ENCODE measurements around the gene ABCA9.

Gene ABCA9

GRCh38 chr17:68972119-68972704 lies 88.5 kb downstream of the ABCA9 start:
- Histone ChIP-seq H2AFZ (ENCODE audit: low read depth, low read length) (no peak overlapping the region), H3K9me3 (ENCODE audit: insufficient read depth, low read length, severe bottlenecking) (no peaks in the 10 kb centered on the region), H3K27me3 (ENCODE audit: insufficient read depth, low read length, poor library complexity) (no peaks in the 10 kb centered on the region), H3K4me1 (ENCODE audit: insufficient read depth, low read length) (no peaks in the 10 kb centered on the region), H3K9ac (ENCODE audit: low read depth, low read length) (no peak overlapping the region), H3K4me2 (ENCODE audit: insufficient read depth, low read length) (no peak overlapping the region), H3K36me3 (ENCODE audit: insufficient read depth, low read length) (no peaks in the 10 kb centered on the region), H3K27ac (ENCODE audit: low read length) (no peak overlapping the region), H3K4me3 (ENCODE audit: low read depth in 1 of 2, low read length in 2 of 2) (no peak overlapping the region), H4K20me1 (ENCODE audit: insufficient read depth, low read length) (no peaks in the 10 kb centered on the region), H3K79me2 (ENCODE audit: insufficient read depth, low read length) (no peaks in the 10 kb centered on the region)
- TF ChIP-seq CTCF (IDR thresholded peaks at IDR 0.05; ENCODE audit: borderline replicate concordance, extremely low read depth, low read length, poor library complexity, severe bottlenecking) (peak; percentile 58), EZH2 (IDR thresholded peaks at IDR 0.05; ENCODE audit: borderline replicate concordance, low read depth, low read length, severe bottlenecking) (no peak)
- DNase-seq (no peak), ATAC-seq (ENCODE audit: insufficient read depth, low read depth) (no peak)

- DNase-seq = no peak
- no peaks in the 10 kb centered on the region for H3K27me3 ChIP-seq (ENCODE audit: insufficient read depth, low read length, poor library complexity)
- H3K4me2 ChIP-seq (ENCODE audit: insufficient read depth, low read length) = no peak overlapping the region
- H3K36me3 ChIP-seq (ENCODE audit: insufficient read depth, low read length) = no peaks in the 10 kb centered on the region
- no peak overlapping the region for H3K27ac ChIP-seq (ENCODE audit: low read length)
- no peaks in the 10 kb centered on the region for H4K20me1 ChIP-seq (ENCODE audit: insufficient read depth, low read length)
- no peak overlapping the region for H2AFZ ChIP-seq (ENCODE audit: low read depth, low read length)
- no peak overlapping the region for H3K4me3 ChIP-seq (ENCODE audit: low read depth in 1 of 2, low read length in 2 of 2)
- no peak for TF ChIP-seq EZH2 (IDR thresholded peaks at IDR 0.05; ENCODE audit: borderline replicate concordance, low read depth, low read length, severe bottlenecking)
- no peak for TF ChIP-seq CTCF (IDR thresholded peaks at IDR 0.05; ENCODE audit: borderline replicate concordance, extremely low read depth, low read length, poor library complexity, severe bottlenecking)
- H3K9me3 ChIP-seq (ENCODE audit: insufficient read depth, low read length, severe bottlenecking) = no peaks in the 10 kb centered on the region
- no peaks in the 10 kb centered on the region for H3K79me2 ChIP-seq (ENCODE audit: insufficient read depth, low read length)
- no peak for ATAC-seq (ENCODE audit: insufficient read depth, low read depth)
- H3K4me1 ChIP-seq (ENCODE audit: insufficient read depth, low read length) = no peaks in the 10 kb centered on the region
- H3K9ac ChIP-seq (ENCODE audit: low read depth, low read length) = no peak overlapping the region
These were observed 91.6 kb downstream of the ABCA9 start for GRCh38 chr17:68969101-68969500.

GRCh38 chr17:68963958-68964357 lies 96.8 kb downstream of the ABCA9 start:
- no peak overlapping the region for H3K4me2 ChIP-seq (ENCODE audit: insufficient read depth, low read length)
- ATAC-seq (ENCODE audit: insufficient read depth, low read depth) = no peak
- H3K36me3 ChIP-seq (ENCODE audit: insufficient read depth, low read length) = no peaks in the 10 kb centered on the region
- H3K27me3 ChIP-seq (ENCODE audit: insufficient read depth, low read length, poor library complexity) = no peaks in the 10 kb centered on the region
- TF ChIP-seq EZH2 (IDR thresholded peaks at IDR 0.05; ENCODE audit: borderline replicate concordance, low read depth, low read length, severe bottlenecking) = no peak
- no peak for TF ChIP-seq CTCF (IDR thresholded peaks at IDR 0.05; ENCODE audit: borderline replicate concordance, extremely low read depth, low read length, poor library complexity, severe bottlenecking)
- no peak overlapping the region for H3K9ac ChIP-seq (ENCODE audit: low read depth, low read length)
- H3K9me3 ChIP-seq (ENCODE audit: insufficient read depth, low read length, severe bottlenecking) = no peaks in the 10 kb centered on the region
- H4K20me1 ChIP-seq (ENCODE audit: insufficient read depth, low read length) = no peaks in the 10 kb centered on the region
- no peak overlapping the region for H2AFZ ChIP-seq (ENCODE audit: low read depth, low read length)
- DNase-seq = no peak
- H3K27ac ChIP-seq (ENCODE audit: low read length) = no peak overlapping the region
- no peaks in the 10 kb centered on the region for H3K79me2 ChIP-seq (ENCODE audit: insufficient read depth, low read length)
- no peak overlapping the region for H3K4me3 ChIP-seq (ENCODE audit: low read depth in 1 of 2, low read length in 2 of 2)
- no peaks in the 10 kb centered on the region for H3K4me1 ChIP-seq (ENCODE audit: insufficient read depth, low read length)

All from DND-41 (cell line).